Loucy (cell line): ENCODE measurements around the gene PCSK5.

ENCODE experiments used
- CTCF ChIP-seq: fragments of 200-600 bp; sonication (generic); conservative IDR thresholded peaks from 2 replicates; pipeline ENCODE4 v1.5.1; 2014; ENCODE audit warnings: mild to moderate bottlenecking, antibody characterized with exemption, low read length
- EZH2phosphoT487 ChIP-seq: fragments of 200-600 bp; IDR thresholded peaks from 2 replicates; pipeline ENCODE4 v1.6.1; 2018; ENCODE audit warnings: antibody characterized with exemption, mild to moderate bottlenecking, moderate library complexity, borderline replicate concordance

GRCh38 chr9:76159293-76159926 is 268.9 kb downstream of the PCSK5 start:
- TF ChIP-seq CTCF = no peak
- TF ChIP-seq EZH2phosphoT487 = no peak
